Activated CD8-positive, alpha-beta memory T cell treated with anti-CD3 and anti-CD28 coated beads for 48 hours (primary cell): ENCODE measurements around the gene TMEM272.
A peak's percentile ranks its signal among the peaks of the same experiment; 100 is the strongest.

Source experiments
- DNase-seq, 3 experiments: peaks; one replicate each; pipeline ENCODE4 v3.0.0-alpha.2; 2020; ENCODE audit warnings: low read depth in 2 of 3, low spot score in 2 of 3

Gene TMEM272

DNA sequence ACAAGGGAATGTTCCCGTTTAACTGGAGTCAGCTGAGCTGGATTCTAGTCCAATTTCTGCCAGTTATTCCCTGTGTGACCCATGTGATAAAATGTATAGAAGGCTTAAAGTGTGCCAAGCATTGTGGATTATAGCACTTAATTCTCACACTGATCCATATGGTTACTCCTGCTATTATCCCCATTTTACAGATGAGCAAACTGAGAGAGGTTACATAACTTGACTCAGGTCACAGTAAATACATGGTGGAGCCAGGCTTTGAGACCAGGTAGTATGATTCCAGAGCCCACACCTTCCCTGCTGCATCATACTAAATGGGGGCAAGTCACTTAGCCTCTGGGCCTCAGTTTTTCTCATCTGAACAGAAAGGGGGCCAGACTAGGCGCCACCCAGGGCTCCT lies 39.1 kb downstream of the TMEM272 start:
- no peak for DNase-seq

DNA sequence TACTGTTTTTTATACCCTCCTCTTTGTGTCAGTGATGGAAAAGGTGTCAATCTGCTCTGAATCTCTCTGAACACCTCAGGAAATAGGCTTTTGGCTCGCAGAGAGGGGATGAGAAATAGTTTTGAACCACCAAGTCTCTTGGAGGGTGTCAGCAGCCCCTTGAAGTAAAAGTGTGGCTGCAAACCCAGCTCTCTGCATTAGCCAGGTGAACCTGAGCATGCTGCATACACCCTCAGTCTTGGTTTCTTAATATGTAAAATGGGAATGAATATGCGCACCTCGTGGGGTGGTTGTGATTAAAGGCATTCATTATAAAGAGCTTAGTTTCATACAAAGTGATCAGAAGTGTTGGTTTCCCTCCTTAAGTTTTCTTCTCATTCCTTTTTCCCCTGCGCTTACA lies 39.7 kb downstream of the TMEM272 start:
- DNase-seq = no peak

DNA sequence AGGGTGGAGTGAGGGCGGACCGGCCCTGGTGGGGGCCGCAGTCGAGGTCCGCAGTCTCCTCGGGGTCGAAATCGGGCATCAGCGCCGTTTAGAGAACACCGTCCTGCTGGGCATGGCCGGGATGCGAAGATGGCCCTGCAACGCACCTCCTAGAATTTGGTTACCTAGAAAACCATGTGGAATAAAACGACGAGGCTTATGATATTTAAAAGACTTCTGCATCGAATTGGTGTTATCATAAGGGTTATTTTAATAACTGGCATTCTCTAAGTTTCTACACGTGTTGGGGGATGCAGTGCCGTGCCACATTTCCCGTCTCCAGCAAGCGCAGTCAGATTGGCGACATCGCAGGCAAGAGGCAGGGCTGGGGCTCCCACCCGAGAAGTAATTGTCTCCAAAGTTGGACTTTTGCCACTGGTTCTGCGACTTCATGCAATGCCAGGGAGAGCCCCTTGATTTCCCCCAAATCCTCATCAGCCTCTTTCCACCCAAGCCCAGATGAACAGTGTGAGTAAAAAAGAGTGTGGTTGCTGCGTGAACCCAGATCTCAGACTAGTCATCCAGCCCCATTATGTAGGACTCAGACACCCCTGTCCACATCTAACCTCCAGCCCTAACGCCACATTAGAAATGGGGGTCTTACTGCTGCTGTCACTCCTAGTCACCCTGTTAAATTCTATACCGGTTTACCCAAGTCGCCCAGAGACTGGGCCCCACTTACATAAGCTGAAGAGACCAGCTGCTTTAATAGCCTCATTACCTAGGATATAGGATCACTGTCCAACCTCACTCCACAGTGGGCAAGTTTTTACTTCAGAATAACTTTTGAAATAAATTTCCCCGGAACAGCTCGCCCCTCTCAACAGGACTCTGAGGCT lies 40.4 kb downstream of the TMEM272 start:
- no peak for DNase-seq

DNA sequence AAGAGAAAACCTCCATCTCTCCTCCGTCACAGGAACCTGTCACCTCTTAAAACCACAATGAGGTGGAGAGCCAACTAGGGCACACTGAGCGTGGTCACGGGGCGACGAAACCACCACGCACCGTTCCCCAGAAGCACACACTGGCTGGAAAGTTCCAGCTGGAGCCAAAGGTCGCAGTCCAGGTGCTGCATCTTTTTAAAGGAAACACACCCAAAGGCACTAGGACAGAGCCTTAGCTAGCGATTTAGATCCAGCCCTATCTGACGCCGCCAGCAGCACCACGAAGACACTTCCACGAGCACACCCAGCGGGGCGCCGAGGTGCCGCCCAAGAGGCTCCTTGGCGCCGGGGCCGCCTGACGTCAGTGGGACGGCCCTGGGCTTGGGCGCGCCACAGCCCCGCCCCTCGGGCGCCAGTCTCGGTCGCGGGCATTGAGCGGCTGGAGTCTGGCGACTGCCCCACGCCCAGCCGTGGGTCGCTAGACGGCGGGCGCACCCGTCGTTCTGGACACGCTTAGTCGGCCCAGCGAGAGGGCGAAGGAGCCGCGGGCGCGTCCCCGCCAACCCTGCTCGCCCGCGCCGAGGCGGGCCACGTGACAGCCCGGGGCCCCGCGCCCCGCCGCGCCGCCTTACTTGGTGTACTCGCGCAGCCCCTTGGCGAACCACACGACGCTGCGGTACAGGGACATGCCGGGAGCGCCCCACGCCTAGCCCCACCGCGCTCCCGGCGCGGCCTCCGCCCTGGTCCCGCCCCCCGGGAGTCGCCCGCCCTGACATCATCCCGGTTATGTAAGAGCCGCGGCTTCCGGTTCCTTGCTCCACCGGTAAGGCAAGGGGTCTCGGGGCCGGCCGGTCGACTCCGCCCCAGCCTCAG lies 41.3 kb downstream of the TMEM272 start, which contains the start of gene DHRS12:
TSS of gene DHRS12 (minus strand) at position 742 of the 873 bp plus-strand sequence. CDS start 4,504 bp downstream, outside the sequence.
- DNase-seq = peak; percentile 63 to 72 (median 70)

DNA sequence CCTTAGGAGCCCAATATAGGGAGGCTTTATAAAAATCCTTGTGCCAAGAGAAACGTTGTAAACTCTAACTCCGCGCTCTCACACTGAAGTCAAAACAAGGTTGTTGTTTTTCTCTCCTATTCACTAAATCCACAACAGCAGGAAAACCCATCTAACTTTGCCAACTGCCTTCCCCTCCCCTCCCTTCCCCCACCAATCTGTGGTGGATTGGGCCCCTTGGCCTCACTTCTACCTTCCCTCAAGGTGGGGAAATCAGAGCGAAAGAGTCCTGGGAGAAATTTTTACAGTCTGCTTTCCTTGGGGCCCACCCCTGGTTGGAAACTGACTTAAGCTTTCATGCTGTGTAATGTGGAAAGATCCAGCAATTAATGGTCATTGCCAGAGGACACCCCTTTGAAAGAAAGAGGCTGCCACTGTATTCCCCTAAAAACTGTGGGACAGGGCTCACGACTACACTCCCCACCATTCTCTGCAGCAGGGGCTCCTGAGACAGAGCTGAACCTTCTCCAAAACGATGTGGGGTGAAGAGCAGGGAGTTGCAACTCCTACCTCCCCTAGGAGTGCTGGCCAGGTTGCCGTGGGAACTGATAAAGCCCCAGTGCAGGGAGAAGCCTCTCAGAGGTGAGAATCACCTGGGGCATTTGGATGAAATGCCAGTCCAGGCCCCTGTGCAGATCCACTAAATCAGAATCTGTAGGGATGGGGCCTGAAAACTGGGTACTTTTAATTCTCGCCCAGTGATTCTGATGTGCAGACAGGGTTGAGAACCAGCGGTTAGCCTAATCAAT lies 42.2 kb downstream of the TMEM272 start:
- DNase-seq = no peak

DNA sequence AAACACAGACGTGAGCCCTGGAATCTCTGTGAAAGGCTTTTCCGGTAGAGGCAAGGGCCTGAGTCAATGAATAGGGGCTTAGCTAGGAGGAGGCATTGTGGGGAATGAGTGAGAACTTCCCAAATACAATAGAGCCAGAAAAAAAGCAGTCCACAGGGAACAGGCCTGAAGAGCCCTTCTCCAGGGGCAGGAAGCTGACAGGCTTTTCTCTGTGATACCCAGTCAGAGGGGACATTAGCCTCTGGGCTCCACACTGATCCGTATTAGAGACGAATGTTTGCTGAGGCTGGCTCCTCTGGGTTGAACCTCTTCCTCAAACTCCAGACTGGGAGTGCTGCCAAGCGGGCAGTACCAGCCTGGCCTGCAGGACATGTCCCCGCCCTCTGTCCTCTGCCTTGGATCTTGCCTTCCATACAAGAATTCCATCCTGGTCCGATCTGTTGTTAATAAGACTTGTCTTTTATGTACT lies 43.3 kb downstream of the TMEM272 start:
- no peak for DNase-seq

DNA sequence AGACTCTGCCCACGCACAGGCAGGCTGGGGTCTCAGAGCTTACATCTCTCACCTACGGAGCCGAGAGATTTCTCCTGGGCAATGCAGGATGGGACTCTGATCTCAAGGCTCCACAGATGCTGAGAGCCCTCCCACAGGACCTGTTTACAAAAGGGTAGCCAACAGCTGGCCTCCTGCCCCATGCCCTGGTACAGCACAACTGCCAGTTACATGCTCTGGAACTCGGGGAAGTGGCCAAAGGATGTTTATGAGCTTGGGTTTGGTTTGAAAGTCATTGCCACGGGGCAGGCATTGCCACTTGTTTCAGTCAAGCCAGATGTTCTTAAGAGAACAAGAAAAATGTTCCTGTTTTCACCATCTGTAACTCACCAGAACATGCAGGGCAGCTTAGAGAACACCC lies 44.5 kb downstream of the TMEM272 start:
- no peak for DNase-seq

DNA sequence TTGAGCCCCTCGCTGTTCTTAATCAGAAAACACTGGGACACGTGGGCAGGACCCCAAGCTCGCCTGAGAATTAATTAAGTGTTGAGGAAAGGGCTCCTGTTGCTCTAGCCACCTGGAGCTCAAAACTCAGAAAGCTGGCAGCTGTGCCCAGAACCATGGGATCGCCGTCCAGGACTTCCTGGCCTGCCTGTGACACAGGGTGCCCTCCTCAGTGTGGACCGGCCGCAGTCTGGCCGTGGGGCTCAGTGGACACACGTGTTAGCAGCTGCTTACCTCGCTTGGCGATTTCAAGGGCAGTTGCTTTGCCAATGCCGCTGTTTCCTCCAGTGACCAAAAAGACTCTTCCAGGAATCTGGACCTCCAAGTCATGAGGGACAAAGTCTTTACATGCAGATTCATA lies 45.7 kb downstream of the TMEM272 start:
- DNase-seq = no peak

DNA sequence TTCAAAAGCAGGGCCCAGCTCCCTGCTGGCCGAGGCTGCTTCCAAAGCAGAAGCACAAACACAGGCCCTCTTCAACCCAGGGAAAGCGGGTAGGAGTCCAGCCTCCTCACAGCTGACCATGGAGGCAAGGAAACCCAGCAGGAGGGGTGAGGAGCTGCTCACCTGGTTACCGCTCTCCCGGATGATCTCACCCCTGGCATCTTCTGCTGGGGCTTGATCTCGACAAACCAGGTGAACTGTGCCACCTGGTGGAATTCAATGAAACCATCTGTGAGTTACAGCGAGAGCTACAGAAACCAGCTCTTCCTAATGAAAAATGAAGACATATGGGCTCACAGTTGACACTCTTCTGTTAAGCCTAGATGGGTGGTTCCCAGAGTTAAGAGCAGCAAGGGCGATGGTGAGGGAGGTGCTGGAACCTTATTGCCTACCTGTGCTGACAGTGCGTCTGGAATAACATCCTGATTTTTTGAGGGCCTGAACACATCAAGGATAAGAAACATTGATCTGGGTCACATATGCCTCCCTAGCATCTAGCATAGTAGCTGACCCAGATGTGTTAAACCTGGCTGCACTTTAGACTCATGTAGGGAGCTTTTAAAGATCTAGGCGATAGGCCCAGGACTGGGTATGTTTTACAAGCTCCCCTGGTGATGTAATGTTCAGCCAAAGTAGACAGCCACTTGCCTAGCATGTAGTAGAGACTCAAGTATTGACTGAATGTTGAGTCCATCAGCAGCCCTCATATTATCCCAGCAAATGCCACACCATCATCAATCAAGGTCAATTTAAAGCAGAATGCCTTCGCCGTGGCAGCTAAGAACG lies 47.1 kb downstream of the TMEM272 start:
- no peak for DNase-seq

DNA sequence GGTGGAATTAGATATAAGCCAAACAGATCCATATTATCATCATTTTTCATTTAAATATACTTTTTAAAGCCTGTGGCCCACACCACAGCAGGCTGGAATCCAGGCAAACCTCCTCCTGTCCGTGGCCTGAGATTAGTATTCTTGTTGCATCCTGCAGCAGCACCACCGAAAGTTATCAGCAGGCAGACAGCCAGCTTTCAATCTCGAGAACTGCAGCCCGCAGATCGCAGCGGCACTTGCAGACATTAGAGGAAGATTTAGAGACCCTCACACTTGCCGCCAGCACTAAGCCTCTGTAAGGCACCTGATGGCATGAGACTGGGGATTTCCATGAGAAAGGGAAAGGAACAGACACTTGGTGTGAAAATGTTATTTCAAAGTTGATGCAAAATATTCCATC lies 48.4 kb downstream of the TMEM272 start:
- DNase-seq = no peak

DNA sequence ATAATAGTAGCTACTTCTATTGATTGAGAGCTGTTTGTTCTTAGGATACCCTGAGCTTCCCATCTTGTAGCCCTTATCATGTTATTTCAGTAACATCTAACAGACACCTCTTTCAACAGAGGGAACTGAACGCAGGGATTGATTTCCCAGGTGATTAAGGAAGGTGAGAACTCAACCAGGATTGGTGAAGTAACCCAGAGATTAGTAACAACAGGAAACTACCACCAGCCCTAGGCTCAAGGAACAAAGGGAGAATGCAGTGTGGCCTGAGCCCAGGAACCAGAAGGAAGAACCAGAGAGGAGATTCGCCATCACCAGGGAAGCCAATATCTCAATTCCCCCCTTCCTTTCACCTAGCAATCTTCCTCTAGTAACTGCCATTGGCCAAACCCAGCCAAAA lies 49.6 kb downstream of the TMEM272 start:
- no peak for DNase-seq

DNA sequence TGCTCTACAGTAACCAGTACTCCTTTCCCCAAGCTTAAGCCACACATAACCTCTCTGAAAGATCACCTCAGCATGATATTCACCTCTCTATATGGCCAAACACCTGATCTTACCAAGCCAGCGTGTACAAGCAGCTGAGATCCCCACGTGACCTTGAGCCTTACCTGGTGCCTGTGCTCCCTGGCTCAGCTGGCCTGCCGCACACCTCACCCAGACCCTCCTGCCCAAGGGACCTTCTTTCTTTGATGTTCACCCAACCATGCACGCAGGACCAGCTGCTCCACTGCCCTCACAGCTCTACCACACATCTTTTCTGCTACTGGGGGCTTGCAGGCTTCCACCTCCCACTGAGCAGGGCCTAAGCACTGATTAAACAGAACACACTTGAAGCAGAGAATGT lies 50.0 kb downstream of the TMEM272 start:
- no peak for DNase-seq

DNA sequence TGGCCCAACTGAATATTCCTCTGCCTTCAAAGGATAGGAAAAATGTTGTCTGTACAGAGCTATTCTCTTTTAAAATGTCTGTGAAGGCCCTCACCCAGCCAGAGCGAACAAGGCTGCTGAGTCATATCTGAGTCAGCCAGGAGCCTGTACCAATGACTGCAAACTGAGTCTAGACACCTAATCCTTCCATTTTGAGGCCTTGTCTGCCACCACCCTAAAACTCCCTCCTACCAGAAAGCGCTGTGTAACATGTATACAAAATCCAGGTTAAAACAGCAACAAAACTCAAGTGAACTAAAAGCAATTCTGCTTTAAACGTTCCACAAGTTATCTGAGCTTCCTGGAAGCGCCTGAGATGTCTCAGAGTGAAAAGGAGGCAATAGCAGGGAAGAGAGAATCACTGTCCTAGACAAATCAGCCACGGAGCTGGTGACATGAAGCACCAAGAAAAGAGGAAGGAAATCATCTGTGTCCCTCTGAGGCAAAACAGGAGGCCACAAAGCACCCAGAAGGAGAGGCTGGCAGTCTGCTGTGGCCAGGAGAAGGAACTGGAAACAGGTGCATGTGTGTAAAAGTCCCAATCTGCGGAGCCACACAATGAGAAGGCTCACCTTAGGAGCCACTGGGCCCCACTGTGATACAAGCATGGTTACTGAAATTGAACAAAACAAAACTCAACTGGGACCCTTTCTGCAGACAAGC lies 51.3 kb downstream of the TMEM272 start:
- DNase-seq = no peak

DNA sequence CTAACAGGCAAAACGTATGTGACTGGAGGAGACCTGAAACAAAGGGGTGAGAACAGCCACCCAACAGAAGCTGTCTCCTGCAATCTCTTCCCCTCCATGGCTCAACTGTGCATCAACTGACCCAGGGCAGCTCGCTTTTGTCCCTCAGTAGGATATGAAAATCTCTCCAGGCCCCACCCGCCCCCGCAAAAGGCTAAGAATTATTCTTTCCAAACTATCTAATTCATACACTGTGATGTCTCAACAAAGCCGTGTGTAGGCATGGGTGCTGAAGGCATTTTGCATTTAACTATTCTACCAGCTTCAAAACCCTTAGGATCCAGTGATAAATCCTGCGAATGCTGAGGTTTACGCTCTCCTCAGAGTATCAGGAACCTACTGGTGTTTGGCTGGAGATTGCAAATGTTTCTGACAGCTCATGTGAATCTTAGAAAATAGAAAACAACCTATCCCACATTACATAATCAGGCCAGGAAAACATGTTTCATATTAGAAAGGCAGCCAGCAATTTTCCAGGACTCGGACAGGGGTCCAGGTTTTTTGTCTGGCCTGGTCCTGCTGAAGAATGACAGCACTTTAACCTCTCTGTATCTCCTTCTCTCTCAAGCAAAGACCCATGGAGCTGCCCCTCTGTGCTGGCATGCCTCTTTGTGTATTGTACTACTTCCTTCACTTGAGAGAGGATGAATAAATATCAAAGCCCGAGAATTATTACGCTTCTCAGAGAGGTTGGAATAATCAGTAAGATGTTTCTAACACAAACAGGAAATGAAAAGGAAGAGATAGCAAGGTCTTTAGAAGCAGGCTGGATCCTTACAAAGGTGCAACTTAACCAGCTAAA lies 58.3 kb downstream of the TMEM272 start:
- no peak for DNase-seq

DNA sequence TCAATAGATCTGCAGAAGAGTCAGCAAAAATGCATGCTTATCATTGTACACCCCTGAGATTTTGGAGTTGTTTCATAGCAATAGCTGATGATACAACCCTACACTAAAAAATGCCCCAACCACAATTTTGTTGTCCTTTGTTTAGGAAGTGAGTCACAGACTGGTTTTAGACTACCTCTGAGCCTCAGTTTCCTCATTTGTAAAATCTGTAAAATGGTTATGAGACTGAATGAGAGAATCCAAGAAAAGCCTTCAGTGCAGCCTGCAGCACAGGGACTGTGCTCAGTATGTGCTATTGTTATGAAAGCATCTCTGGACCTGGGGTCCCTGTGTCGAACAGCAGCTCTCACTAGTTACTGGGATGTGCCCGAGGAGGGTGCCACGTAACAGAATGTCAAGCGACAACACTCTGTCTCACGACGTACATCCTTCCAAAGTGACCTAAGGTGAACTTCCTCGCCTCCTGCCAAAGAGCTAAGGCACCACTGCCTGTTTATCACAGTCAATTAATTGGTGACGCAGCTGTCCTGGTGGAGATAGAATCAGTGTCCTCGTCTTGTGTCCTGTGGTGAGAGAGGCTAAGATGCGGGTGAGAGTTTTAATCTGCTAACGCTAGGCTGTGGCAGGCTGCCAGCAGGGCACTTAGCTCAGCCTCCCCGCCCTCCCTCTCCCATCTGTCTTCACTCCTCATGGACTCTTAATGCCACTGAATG lies 59.1 kb downstream of the TMEM272 start:
- DNase-seq = no peak

DNA sequence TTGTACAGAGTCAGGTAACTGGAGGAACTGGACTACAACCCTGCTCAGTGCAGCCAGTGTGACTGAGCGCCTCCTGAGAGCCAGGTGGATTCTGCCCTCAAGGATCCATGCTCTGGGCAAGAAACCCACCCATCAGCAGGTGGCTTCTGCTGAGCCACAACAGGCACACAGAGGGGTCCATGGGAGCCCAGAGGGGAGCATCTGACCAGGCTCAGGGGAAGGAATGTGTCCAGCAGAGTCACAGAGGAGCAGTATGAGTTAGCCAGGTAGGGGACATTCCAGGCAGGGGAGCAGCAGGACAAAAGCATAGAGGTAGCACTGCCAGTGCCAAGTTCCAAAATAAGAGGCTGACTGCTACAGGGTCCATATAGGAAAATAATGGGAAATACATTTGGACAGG lies 60.9 kb downstream of the TMEM272 start:
- no peak for DNase-seq

DNA sequence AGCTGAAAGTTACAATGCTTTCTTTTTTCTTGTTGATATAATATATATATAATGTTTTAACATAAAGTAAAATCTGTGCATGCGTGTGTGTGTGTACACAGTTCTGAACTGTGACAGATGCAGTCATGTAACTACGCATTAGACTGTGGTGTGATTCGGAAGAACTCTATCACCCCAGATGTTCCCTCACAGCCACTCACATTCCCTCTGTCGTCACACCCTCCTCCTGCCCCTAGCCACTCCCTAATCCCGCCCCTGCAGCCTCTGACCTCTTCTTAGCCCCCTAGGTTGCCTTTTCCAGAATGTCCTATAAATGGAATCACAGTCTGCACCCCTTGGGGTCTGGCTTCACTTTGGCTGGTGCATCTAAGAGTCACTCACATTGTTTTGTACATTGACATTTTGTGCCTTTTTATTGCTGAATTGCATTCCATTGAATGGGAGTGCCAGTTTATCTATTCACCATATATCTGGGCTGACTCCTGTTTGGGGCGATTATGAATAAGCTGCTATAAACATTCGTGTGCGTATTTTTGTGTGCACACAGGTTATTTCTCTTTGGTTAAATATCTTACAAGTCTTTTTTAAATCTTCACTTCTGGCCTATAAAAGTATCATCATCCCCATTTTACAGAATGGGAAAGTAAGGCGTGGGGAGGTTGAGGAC lies 61.4 kb downstream of the TMEM272 start:
- DNase-seq = no peak
